Hepatocyte (in vitro differentiated cells): ENCODE results near the gene CASS4. TPM values are rescaled to one million over a fixed set of nuclear protein-coding genes. Genes with fewer than 3 reads are reported as not detected.

Experiments used
- DNase-seq: peaks from one replicate; pipeline ENCODE4 v3.0.0-alpha.2; 2016; ENCODE audit warnings: low spot score
- H2AFZ ChIP-seq: fragments of 200-600 bp; sonication (generic); 2 replicates; pipeline ENCODE4 v1.6.0; 2016; ENCODE audit warnings: antibody characterized with exemption, mild to moderate bottlenecking
- H3K27ac ChIP-seq: fragments of 200-600 bp; sonication (generic); 2 replicates; pipeline ENCODE4 v1.5.1; 2016; ENCODE audit warnings: mild to moderate bottlenecking
- H3K27me3 ChIP-seq: fragments of 200-600 bp; sonication (generic); 2 replicates; pipeline ENCODE4 v1.6.1; 2016
- H3K36me3 ChIP-seq: fragments of 200-600 bp; sonication (generic); replicated peaks from 2 replicates; pipeline ENCODE4 v1.5.1; 2016; ENCODE audit warnings: low read depth; ENCODE audit not compliant: insufficient read depth
- H3K4me1 ChIP-seq: fragments of 200-600 bp; sonication (generic); 2 replicates; pipeline ENCODE4 v1.5.1; 2016; ENCODE audit warnings: mild to moderate bottlenecking, moderate library complexity; ENCODE audit not compliant: insufficient read depth
- H3K4me2 ChIP-seq: fragments of 200-600 bp; sonication (generic); 2 replicates; pipeline ENCODE4 v1.6.0; 2016
- H3K4me3 ChIP-seq: fragments of 200-600 bp; sonication (generic); 2 replicates; pipeline ENCODE4 v1.5.1; 2016; ENCODE audit warnings: mild to moderate bottlenecking
- H3K79me2 ChIP-seq: fragments of 200-600 bp; sonication (generic); 2 replicates; pipeline ENCODE4 v1.6.0; 2017; ENCODE audit warnings: mild to moderate bottlenecking
- H3K9me2 ChIP-seq: fragments of 200-600 bp; sonication (generic); replicated peaks from 2 replicates; pipeline ENCODE4 v1.6.0; 2017; ENCODE audit warnings: mild to moderate bottlenecking; ENCODE audit not compliant: insufficient read depth
- H3K9me3 ChIP-seq: fragments of 200-600 bp; sonication (generic); 2 replicates; pipeline ENCODE4 v1.5.1; 2016; ENCODE audit warnings: low read depth, mild to moderate bottlenecking
- H4K20me1 ChIP-seq: fragments of 200-600 bp; sonication (generic); 2 replicates; pipeline ENCODE4 v1.6.0; 2016; ENCODE audit warnings: mild to moderate bottlenecking; ENCODE audit not compliant: insufficient read depth, poor library complexity, severe bottlenecking
- EZH2 ChIP-seq: fragments of 200-600 bp; sonication (generic); IDR thresholded peaks from 2 replicates; pipeline ENCODE4 v1.6.1; 2016; ENCODE audit warnings: antibody characterized with exemption, mild to moderate bottlenecking, borderline replicate concordance
- EZH2phosphoT487 ChIP-seq: fragments of 200-600 bp; sonication (generic); IDR thresholded peaks from one replicate; pipeline ENCODE4 v1.6.1; 2018; ENCODE audit warnings: antibody characterized with exemption, mild to moderate bottlenecking, low read depth, moderate library complexity; ENCODE audit not compliant: unreplicated experiment, severe bottlenecking
- WGBS: methylation state at CpG from one replicate; pipeline ENCODE4 v1.1.6; 2016; ENCODE audit warnings: low lambda C conversion rate; ENCODE audit errors: missing lambda C conversion rate; 5-methylcytosine and 5-hydroxymethylcytosine counted together
- polyA plus RNA-seq: library from polyadenylated mRNA; unstranded; fragments of >200 nt; fragmentation: Nextera tagmentation; extraction: Ambion mirVana; gene quantifications from 2 replicates; pipeline ENCODE4 v1.2.1, GENCODE V29; 2016
- total RNA-seq: library from RNA; depleted of rRNA; stranded (reverse); fragments of >200 nt; gene quantifications from 2 replicates; pipeline ENCODE4 v1.2.3, GENCODE V29; 2014
- TF ChIP-seq, protein P1 (sequence below): fragments of 200-600 bp; sonication (generic); IDR thresholded peaks from 2 replicates; pipeline ENCODE4 v1.5.1; 2016; ENCODE audit warnings: antibody characterized with exemption, mild to moderate bottlenecking; ENCODE audit not compliant: poor library complexity

CASS4 gene
- total and polyA plus RNA-seq, 2 experiments from 2014 or later = 0.13 TPM; not detected in 1

DNA sequence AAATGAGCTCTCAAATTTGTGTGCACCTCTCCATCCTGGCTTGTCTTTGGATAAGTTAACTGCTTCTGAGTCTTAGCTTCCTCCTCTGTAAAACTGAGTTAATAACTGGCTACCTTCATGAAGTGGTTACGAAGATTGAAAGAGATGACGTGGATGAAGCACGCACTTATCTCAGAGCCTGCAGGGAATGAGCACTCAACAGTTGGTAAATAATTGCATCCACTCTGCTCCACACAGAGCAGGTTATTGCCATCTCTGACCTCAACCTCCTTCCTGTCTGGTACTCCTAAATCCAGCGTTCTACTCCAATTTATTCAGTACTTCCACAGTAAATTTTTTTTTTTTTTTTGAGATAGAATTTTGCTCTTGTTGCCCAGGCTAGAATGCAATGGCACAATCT, 26.9 kb upstream of the CASS4 start:
- H3K9me3 ChIP-seq = no peaks in the 10 kb centered on the region
- no peaks in the 10 kb centered on the region for H3K36me3 ChIP-seq
- no peak overlapping the region for H2AFZ ChIP-seq
- DNase-seq = no peak
- H3K9me2 ChIP-seq = no peaks in the 10 kb centered on the region
- H3K27ac ChIP-seq = no peak overlapping the region
- no peak overlapping the region for H3K4me2 ChIP-seq
- no peaks in the 10 kb centered on the region for H4K20me1 ChIP-seq
- 96% methylated on average over 4 of the region's 4 CpGs for WGBS
- H3K4me3 ChIP-seq = no peak overlapping the region
- peaks cover 46% of the 10 kb centered on the region for H3K79me2 ChIP-seq
- TF ChIP-seq EZH2phosphoT487 (no peak), EZH2 (no peak)
- TF ChIP-seq, protein P1, sequence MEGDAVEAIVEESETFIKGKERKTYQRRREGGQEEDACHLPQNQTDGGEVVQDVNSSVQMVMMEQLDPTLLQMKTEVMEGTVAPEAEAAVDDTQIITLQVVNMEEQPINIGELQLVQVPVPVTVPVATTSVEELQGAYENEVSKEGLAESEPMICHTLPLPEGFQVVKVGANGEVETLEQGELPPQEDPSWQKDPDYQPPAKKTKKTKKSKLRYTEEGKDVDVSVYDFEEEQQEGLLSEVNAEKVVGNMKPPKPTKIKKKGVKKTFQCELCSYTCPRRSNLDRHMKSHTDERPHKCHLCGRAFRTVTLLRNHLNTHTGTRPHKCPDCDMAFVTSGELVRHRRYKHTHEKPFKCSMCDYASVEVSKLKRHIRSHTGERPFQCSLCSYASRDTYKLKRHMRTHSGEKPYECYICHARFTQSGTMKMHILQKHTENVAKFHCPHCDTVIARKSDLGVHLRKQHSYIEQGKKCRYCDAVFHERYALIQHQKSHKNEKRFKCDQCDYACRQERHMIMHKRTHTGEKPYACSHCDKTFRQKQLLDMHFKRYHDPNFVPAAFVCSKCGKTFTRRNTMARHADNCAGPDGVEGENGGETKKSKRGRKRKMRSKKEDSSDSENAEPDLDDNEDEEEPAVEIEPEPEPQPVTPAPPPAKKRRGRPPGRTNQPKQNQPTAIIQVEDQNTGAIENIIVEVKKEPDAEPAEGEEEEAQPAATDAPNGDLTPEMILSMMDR = no peak
- H3K4me1 ChIP-seq = no peaks in the 10 kb centered on the region
- H3K27me3 ChIP-seq = no peaks in the 10 kb centered on the region

DNA sequence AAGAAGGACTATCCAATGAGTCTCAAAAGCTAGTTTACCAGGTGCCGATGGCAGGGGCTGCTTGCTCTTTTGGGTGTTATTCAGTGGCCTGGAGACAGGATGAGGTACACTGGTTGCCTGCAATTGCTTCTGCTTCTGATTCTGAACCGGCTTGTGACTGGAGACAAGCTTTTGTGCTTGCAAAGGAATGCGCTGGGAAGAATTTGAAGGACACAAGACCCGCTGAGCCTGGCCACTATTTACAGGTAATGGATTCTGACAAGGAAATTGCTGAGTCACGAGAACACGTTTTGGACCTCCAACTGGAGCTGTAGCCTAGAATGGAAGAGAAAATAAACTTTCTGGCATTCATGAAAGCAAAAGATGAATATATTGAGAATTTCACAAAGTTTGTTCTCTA, 25.8 kb upstream of the CASS4 start:
- peaks cover 56% of the 10 kb centered on the region for H3K79me2 ChIP-seq
- no peak overlapping the region for H3K4me2 ChIP-seq
- WGBS = 94% methylated on average over 6 of the region's 6 CpGs
- H3K27ac ChIP-seq = no peak overlapping the region
- no peak for DNase-seq
- no peaks in the 10 kb centered on the region for H3K27me3 ChIP-seq
- no peaks in the 10 kb centered on the region for H3K4me1 ChIP-seq
- H3K36me3 ChIP-seq = no peaks in the 10 kb centered on the region
- H3K9me2 ChIP-seq = no peaks in the 10 kb centered on the region
- H3K9me3 ChIP-seq = no peaks in the 10 kb centered on the region
- TF ChIP-seq, protein P1 = no peak
- no peak for TF ChIP-seq EZH2
- TF ChIP-seq EZH2phosphoT487 = no peak
- no peaks in the 10 kb centered on the region for H4K20me1 ChIP-seq
- no peak overlapping the region for H2AFZ ChIP-seq
- no peak overlapping the region for H3K4me3 ChIP-seq

DNA sequence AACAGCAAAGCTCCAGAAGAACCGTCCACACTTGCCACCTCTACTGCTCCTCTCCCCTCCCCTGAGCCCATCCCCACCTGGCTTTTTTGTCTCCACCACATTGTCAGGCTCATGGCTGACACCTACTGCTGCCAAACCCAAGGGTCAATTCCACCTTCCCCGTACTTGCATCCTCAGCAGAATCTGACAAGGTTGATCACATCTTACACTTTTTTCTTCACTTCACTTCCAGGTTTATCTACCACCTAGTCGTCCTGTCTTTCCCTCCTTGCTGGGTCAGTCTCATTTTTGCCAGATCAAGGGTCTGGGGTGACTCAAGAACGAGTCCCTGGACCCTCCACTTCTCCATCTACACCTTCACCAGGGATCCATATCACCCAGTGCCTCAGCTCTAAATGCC, 23.2 kb upstream of the CASS4 start:
- H3K4me2 ChIP-seq = no peak overlapping the region
- no peaks in the 10 kb centered on the region for H3K9me3 ChIP-seq
- WGBS = 97% methylated on average over 4 of the region's 4 CpGs

More for the DNA sequence above, 23.2 kb upstream of the CASS4 start:
- no peaks in the 10 kb centered on the region for H4K20me1 ChIP-seq
- H3K36me3 ChIP-seq = no peaks in the 10 kb centered on the region
- H3K27me3 ChIP-seq = no peaks in the 10 kb centered on the region
- no peak overlapping the region for H3K27ac ChIP-seq
- H3K9me2 ChIP-seq = no peaks in the 10 kb centered on the region
- H2AFZ ChIP-seq = no peak overlapping the region
- no peak overlapping the region for H3K4me3 ChIP-seq
- no peak for DNase-seq
- H3K79me2 ChIP-seq = peaks cover 63% of the 10 kb centered on the region
- no peak for TF ChIP-seq EZH2
- TF ChIP-seq EZH2phosphoT487 = no peak
- TF ChIP-seq, protein P1 = no peak
- H3K4me1 ChIP-seq = peaks cover 6% of the 10 kb centered on the region
